Suprapubic skin (tissue), 4 donors: ENCODE results near the gene GSTP1.

Experiments
- EP300 ChIP-seq: sonication (generic); formaldehyde crosslinking; IDR thresholded peaks from one replicate; pipeline ENCODE4 v1.6.1; 2017; ENCODE audit warnings: antibody characterized with exemption
- POLR2A ChIP-seq, 2 donors: fragments of 450-650 bp; IDR thresholded peaks; one replicate each; pipeline ENCODE4 v1.6.1; 2017; ENCODE audit warnings: antibody characterized with exemption in 2 of 2, mild to moderate bottlenecking in 2 of 2, moderate library complexity in 2 of 2
- POLR2AphosphoS5 ChIP-seq, 3 donors: sonication (generic); formaldehyde crosslinking; IDR thresholded peaks; one replicate each; pipeline ENCODE4 v1.6.1; 2017; ENCODE audit warnings: antibody characterized with exemption in 3 of 3
- TF ChIP-seq, protein P1 (sequence below), 2 donors: fragments of 200-600 bp in 1 of 2; fragments of 450-650 bp in 1 of 2; sonication (generic) in 1 of 2; IDR thresholded peaks; one replicate each; pipeline ENCODE4 v1.5.1; 2016 to 2019; ENCODE audit warnings: antibody characterized with exemption in 2 of 2, mild to moderate bottlenecking in 1 of 2, moderate library complexity in 1 of 2

- TF ChIP-seq, protein P1, sequence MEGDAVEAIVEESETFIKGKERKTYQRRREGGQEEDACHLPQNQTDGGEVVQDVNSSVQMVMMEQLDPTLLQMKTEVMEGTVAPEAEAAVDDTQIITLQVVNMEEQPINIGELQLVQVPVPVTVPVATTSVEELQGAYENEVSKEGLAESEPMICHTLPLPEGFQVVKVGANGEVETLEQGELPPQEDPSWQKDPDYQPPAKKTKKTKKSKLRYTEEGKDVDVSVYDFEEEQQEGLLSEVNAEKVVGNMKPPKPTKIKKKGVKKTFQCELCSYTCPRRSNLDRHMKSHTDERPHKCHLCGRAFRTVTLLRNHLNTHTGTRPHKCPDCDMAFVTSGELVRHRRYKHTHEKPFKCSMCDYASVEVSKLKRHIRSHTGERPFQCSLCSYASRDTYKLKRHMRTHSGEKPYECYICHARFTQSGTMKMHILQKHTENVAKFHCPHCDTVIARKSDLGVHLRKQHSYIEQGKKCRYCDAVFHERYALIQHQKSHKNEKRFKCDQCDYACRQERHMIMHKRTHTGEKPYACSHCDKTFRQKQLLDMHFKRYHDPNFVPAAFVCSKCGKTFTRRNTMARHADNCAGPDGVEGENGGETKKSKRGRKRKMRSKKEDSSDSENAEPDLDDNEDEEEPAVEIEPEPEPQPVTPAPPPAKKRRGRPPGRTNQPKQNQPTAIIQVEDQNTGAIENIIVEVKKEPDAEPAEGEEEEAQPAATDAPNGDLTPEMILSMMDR (IDR thresholded peaks at IDR 0.05), result no peak
- TF ChIP-seq POLR2AphosphoS5 (IDR thresholded peaks at IDR 0.05) (no peak), EP300 (no peak), POLR2A (IDR thresholded peaks at IDR 0.05) (no peak)
Observed at GRCh38 chr11:67571443-67571842, 12.2 kb upstream of the GSTP1 start.
